Kidney (tissue), 14 donors: ENCODE measurements around the gene NPHP3. TPM values are rescaled to one million over a fixed set of nuclear protein-coding genes. Genes with fewer than 3 reads are reported as not detected.

ENCODE experiments used
- DNase-seq, 5 donors: peaks; one replicate each; pipeline ENCODE4 v3.0.0-alpha.2; 2013 to 2020
- FAIRE-seq: peaks from 2 replicates; lab custom pipeline; 2012; peaks lifted over from hg19 to GRCh38; lab: Jason Lieb, UNC
- H3K27ac ChIP-seq, 2 donors: one replicate each; pipeline ENCODE4 v1.7.0; 2013; ENCODE audit warnings: low read depth in 2 of 2, low read length in 2 of 2, inconsistent platforms in 1 of 2
- H3K27me3 ChIP-seq: one replicate; pipeline ENCODE4 v1.7.1; 2013; ENCODE audit warnings: low read length, inconsistent platforms; ENCODE audit not compliant: control insufficient read depth, insufficient read depth
- H3K36me3 ChIP-seq, 3 donors: one replicate each; pipeline versions ENCODE4 v1.7.0 to v1.7.1; 2013; ENCODE audit warnings: low read length in 3 of 3, control low read depth in 1 of 3, inconsistent platforms in 1 of 3; ENCODE audit not compliant: insufficient read depth in 3 of 3, control insufficient read depth in 2 of 3
- H3K4me1 ChIP-seq, 3 donors: one replicate each; pipeline versions ENCODE4 v1.7.0 to v1.7.1; 2013; ENCODE audit warnings: low read length in 3 of 3, inconsistent platforms in 1 of 3, low read depth in 1 of 3; ENCODE audit not compliant: control insufficient read depth in 2 of 3, insufficient read depth in 2 of 3
- H3K4me3 ChIP-seq, 3 donors: one replicate each; pipeline versions ENCODE4 v1.7.0 to v1.8.1; 2013; ENCODE audit warnings: low read length in 3 of 3, control low read depth in 1 of 3, inconsistent platforms in 1 of 3
- H3K9ac ChIP-seq, 3 donors: one replicate each; pipeline versions ENCODE4 v1.7.0 to v1.7.1; 2013; ENCODE audit warnings: low read length in 3 of 3, control low read depth in 1 of 3, inconsistent platforms in 1 of 3
- H3K9me3 ChIP-seq, 3 donors: one replicate each; pipeline versions ENCODE4 v1.7.0 to v1.7.1; 2013; ENCODE audit warnings: low read length in 3 of 3, control low read depth in 1 of 3, inconsistent platforms in 1 of 3; ENCODE audit not compliant: control insufficient read depth in 2 of 3, insufficient read depth in 1 of 3
- intact Hi-C: fragments of 100-400 bp; cut with DNase I; formaldehyde crosslinking; loops from one replicate; pipeline ENCODE4 v1.11.1; 2022
- polyA plus RNA-seq: library from polyadenylated mRNA; stranded (reverse); fragments of 350-450 nt; fragmentation: Illumina TruSeq; extraction: RNeasy Lipid Tissue Mini Kit (QIAGEN cat#74804); gene quantifications from one replicate; pipeline ENCODE4 v1.2.3, GENCODE V29; 2014; ENCODE audit warnings: low read depth, low replicate concordance; ENCODE audit not compliant: insufficient read depth
- total RNA-seq: library from RNA; stranded (reverse); fragmentation: NEBNext Ultra II Directional; extraction: Animal tissue kit (Norgen Biotek cat#: 25700); gene quantifications from one replicate; pipeline ENCODE4 v1.2.1, GENCODE V29; 2021
- TF ChIP-seq, protein P1 (sequence below): IDR thresholded peaks from 3 replicates; pipeline ENCODE4 v1.5.1; 2012; ENCODE audit warnings: mild to moderate bottlenecking, moderate library complexity, borderline replicate concordance; ENCODE audit not compliant: insufficient read depth; ENCODE audit errors: extremely low read depth
- donor health status: control.
- donor health status: control.
- donor health status: control.
- donor health status: control.
- donor health status: control.
- donor health status: DM: yes; HTN: yes; CAD: no.
- donor health status: Normal renal cell carcinoma (clear cell type).

Gene NPHP3
- total and polyA plus RNA-seq, 2 donors from 2014 or later, result 5.9 to 23.2 TPM

DNA sequence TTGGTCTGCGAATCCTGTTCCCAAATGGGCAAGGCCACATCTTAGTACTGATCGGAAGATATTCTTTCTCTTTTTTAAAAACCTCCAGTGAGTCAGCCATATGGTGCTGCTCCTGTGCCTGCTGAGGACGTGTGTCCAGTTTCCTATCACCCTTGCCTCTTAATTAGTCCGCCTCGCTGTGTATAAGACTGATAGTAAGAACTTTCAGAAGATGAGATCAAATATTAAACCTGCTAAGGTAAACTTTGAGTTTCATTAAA, 61.5 kb downstream of the NPHP3 start:
- Histone ChIP-seq H3K4me1 (peaks cover 0 to 10% (median 3%) of the 10 kb centered on the region in 3 donors), H3K36me3 (no peaks in the 10 kb centered on the region), H3K9ac (peak overlapping the region; percentile 78 to 98 (median 85)), H3K27ac (peak overlapping the region; percentile 94 to 98), H3K4me3 (peak overlapping the region; percentile 78 to 97 (median 88)), H3K9me3 (no peaks in the 10 kb centered on the region), H3K27me3 (no peaks in the 10 kb centered on the region)
- TF ChIP-seq, protein P1, sequence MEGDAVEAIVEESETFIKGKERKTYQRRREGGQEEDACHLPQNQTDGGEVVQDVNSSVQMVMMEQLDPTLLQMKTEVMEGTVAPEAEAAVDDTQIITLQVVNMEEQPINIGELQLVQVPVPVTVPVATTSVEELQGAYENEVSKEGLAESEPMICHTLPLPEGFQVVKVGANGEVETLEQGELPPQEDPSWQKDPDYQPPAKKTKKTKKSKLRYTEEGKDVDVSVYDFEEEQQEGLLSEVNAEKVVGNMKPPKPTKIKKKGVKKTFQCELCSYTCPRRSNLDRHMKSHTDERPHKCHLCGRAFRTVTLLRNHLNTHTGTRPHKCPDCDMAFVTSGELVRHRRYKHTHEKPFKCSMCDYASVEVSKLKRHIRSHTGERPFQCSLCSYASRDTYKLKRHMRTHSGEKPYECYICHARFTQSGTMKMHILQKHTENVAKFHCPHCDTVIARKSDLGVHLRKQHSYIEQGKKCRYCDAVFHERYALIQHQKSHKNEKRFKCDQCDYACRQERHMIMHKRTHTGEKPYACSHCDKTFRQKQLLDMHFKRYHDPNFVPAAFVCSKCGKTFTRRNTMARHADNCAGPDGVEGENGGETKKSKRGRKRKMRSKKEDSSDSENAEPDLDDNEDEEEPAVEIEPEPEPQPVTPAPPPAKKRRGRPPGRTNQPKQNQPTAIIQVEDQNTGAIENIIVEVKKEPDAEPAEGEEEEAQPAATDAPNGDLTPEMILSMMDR, result no peak
- DNase-seq (no peak), FAIRE-seq (no peak)
- intact Hi-C loops, result no loop called here

- peaks cover 0 to 13% (median 3%) of the 10 kb centered on the region in 3 donors for H3K4me1 ChIP-seq
- peak within 1 kb of the TSS; percentile 94 to 98 for H3K27ac ChIP-seq
- intact Hi-C loops, result no loop called here
- DNase-seq, result peak; percentile 63 to 85 (median 79)
- peak within 1 kb of the TSS; percentile 78 to 97 (median 88) for H3K4me3 ChIP-seq
- no peaks in the 10 kb centered on the region for H3K27me3 ChIP-seq
- no peaks in the 10 kb centered on the region for H3K36me3 ChIP-seq
- no peak for FAIRE-seq
- peak within 1 kb of the TSS; percentile 78 to 98 (median 85) for H3K9ac ChIP-seq
- H3K9me3 ChIP-seq, result no peaks in the 10 kb centered on the region
- TF ChIP-seq, protein P1, result no peak
Observed at GRCh38 chr3:132660052-132660810, 62.0 kb downstream of the NPHP3 start, which contains the start of gene UBA5. TSS of gene UBA5 (plus strand) at chr3:132660329. CDS start at chr3:132660538, 209 bp downstream.

DNA sequence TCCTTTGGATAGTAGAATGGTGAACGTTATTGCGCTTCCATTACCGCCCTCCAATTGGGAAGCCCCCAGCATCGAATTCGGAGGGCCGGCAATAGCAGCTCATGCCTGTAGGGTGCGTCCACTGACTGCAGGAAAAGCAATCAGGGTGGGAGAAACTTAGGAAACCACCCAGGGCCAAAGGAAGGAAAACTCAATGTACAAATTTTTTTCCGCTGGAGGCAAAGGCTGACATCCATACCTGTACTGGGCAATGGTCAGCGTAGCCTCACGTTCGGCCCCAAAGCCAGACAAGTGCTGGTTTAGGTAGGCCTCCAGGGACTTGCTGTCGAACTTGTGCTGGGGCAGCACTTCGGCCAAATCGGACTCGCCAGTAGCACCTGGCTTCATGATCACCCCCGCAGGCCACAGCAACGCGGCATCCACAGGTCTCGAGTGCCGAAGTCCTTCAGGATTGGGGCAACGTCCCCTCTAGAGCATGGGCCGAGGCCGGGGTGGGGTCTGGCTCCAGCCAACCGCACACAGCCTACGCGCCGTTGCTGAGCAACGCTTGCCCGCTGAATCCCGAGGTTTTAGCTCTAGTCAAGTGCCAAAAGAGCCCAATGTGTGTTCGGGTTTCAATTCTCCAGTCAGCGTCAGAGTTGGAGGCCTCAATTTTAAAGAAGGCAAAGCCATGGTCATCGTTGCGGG, 62.7 kb downstream of the NPHP3 start, which contains the start of gene ACAD11:
Gene ACAD11, minus strand, starts transcription at position 445 of the 687 bp plus-strand sequence. Its CDS starts 58 bp downstream, at position 387.
- no peak for FAIRE-seq
- no peaks in the 10 kb centered on the region for H3K36me3 ChIP-seq
- H3K27me3 ChIP-seq, result no peaks in the 10 kb centered on the region
- H3K4me1 ChIP-seq, result peaks cover 0 to 19% (median 3%) of the 10 kb centered on the region in 3 donors
- H3K27ac ChIP-seq, result peak within 1 kb of the TSS; percentile 94 to 98
- TF ChIP-seq, protein P1, result peak; percentile 53
- intact Hi-C loops, result no loop called here
- H3K4me3 ChIP-seq, result peak within 1 kb of the TSS; percentile 78 to 97 (median 88)
- H3K9me3 ChIP-seq, result no peaks in the 10 kb centered on the region
- peak; percentile 77 to 94 (median 89) for DNase-seq
- H3K9ac ChIP-seq, result peak within 1 kb of the TSS; percentile 78 to 98 (median 85)
